Prostate gland (tissue), 2 donors: ENCODE results near the gene LIN28B.

Source experiments
- POLR2A ChIP-seq: fragments of 450-650 bp; IDR thresholded peaks from one replicate; pipeline ENCODE4 v1.6.1; 2016; ENCODE audit warnings: antibody characterized with exemption, mild to moderate bottlenecking
- POLR2AphosphoS5 ChIP-seq: sonication (generic); formaldehyde crosslinking; IDR thresholded peaks from one replicate; pipeline ENCODE4 v1.6.1; 2017; ENCODE audit warnings: antibody characterized with exemption
- TF ChIP-seq, protein P1 (sequence below), 4 experiments: fragments of 200-600 bp in 2 of 4; fragments of 450-650 bp in 2 of 4; sonication (generic) in 2 of 4; IDR thresholded peaks; 1 replicate in 3 of 4; 2 replicates in 1 of 4; pipeline ENCODE4 v1.5.1; 2016 to 2019; ENCODE audit warnings: antibody characterized with exemption in 4 of 4, mild to moderate bottlenecking in 2 of 4, moderate library complexity in 2 of 4

DNA sequence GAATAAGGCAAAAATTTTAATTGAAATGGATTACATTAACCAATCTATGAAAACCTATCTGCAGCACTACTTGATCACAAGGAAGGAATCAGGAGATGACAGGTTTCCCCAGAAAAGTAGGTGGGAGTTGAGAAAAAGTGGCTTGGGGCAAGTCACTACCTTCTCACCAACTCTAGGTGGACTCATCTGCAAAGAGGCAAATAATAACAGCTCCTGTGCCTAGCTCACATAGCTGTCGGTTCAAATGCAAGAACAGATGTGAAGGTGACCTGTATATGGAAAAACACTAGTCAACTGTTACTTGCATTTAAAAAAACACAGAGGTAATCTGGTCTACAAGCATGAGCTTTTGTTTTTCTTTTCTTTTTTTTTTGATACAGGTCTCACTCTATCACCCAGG is 155.7 kb downstream of the LIN28B start:
- TF ChIP-seq POLR2AphosphoS5 (no peak), POLR2A (no peak)
- TF ChIP-seq, protein P1, sequence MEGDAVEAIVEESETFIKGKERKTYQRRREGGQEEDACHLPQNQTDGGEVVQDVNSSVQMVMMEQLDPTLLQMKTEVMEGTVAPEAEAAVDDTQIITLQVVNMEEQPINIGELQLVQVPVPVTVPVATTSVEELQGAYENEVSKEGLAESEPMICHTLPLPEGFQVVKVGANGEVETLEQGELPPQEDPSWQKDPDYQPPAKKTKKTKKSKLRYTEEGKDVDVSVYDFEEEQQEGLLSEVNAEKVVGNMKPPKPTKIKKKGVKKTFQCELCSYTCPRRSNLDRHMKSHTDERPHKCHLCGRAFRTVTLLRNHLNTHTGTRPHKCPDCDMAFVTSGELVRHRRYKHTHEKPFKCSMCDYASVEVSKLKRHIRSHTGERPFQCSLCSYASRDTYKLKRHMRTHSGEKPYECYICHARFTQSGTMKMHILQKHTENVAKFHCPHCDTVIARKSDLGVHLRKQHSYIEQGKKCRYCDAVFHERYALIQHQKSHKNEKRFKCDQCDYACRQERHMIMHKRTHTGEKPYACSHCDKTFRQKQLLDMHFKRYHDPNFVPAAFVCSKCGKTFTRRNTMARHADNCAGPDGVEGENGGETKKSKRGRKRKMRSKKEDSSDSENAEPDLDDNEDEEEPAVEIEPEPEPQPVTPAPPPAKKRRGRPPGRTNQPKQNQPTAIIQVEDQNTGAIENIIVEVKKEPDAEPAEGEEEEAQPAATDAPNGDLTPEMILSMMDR (IDR thresholded peaks at IDR 0.05), result no peak
